Measurements from ENCODE around the gene SLC26A6.

- TF ChIP-seq CTCF (IDR thresholded peaks at IDR 0.05) (no peak), POLR2A (IDR thresholded peaks at IDR 0.05) (no peak)
Measured at GRCh38 chr3:48576647-48577046, 58.6 kb downstream of the SLC26A6 start.
